CD14-positive monocyte (primary cell): ENCODE results near the gene CDH4. TPM values are rescaled to one million over a fixed set of nuclear protein-coding genes. Genes with fewer than 3 reads are reported as not detected.

Experiments
- DNase-seq, 3 donors: peaks; one replicate each; pipeline ENCODE4 v3.0.0-alpha.2; 2011 to 2022
- H2AFZ ChIP-seq: 2 replicates; pipeline ENCODE4 v1.6.0; 2012; ENCODE audit warnings: mild to moderate bottlenecking, low read depth, low read length, inconsistent platforms; ENCODE audit not compliant: insufficient read depth, poor library complexity, severe bottlenecking
- H3K27ac ChIP-seq, 2 donors: 1 replicate in 1 of 2; 2 replicates in 1 of 2; pipeline ENCODE4 v1.5.1; 2012 to 2013; ENCODE audit warnings: low read length in 2 of 2, control low read depth in 1 of 2, inconsistent platforms in 1 of 2, low read depth in 1 of 2, mild to moderate bottlenecking in 1 of 2
- H3K27me3 ChIP-seq, 2 donors: one replicate each; pipeline versions ENCODE4 v1.6.0 to v1.6.1; 2011 to 2013; ENCODE audit warnings: low read length in 2 of 2; ENCODE audit not compliant: control insufficient read depth in 2 of 2, insufficient read depth in 2 of 2
- H3K36me3 ChIP-seq, 2 donors: replicated peaks in 1 of 2; 1 replicate in 1 of 2; 2 replicates in 1 of 2; pipeline versions ENCODE4 v1.5.1 to v1.6.1; 2012 to 2013; ENCODE audit warnings: low read length in 2 of 2, control low read depth in 1 of 2, inconsistent platforms in 1 of 2, mild to moderate bottlenecking in 1 of 2; ENCODE audit not compliant: insufficient read depth in 2 of 2, control insufficient read depth in 1 of 2
- H3K4me1 ChIP-seq, 2 donors: 1 replicate in 1 of 2; 2 replicates in 1 of 2; pipeline versions ENCODE4 v1.5.1 to v1.6.1; 2012 to 2013; ENCODE audit warnings: low read length in 2 of 2, control low read depth in 1 of 2, inconsistent platforms in 1 of 2, mild to moderate bottlenecking in 1 of 2, moderate library complexity in 1 of 2; ENCODE audit not compliant: insufficient read depth in 2 of 2, control insufficient read depth in 1 of 2
- H3K4me2 ChIP-seq: replicated peaks from 2 replicates; pipeline ENCODE3; 2012; ENCODE audit warnings: low read length, moderate library complexity, mild to moderate bottlenecking; ENCODE audit not compliant: poor library complexity, severe bottlenecking; ENCODE audit errors: extremely low read depth
- H3K4me3 ChIP-seq, 3 experiments: fragments of 200-600 bp in 1 of 3; sonication (generic) in 1 of 3; replicated peaks in 1 of 3; 1 replicate in 2 of 3; 2 replicates in 1 of 3; pipeline ENCODE4 v1.5.1; 2011 to 2013; ENCODE audit warnings: low read length in 3 of 3, mild to moderate bottlenecking in 3 of 3, control low read depth in 2 of 3, low read depth in 2 of 3, inconsistent platforms in 1 of 3, moderate library complexity in 1 of 3
- H3K79me2 ChIP-seq: 2 replicates; pipeline ENCODE4 v1.6.0; 2012; ENCODE audit warnings: mild to moderate bottlenecking, control low read depth, inconsistent platforms, low read length, moderate library complexity; ENCODE audit not compliant: insufficient read depth
- H3K9ac ChIP-seq: 2 replicates; pipeline ENCODE4 v1.6.0; 2017; ENCODE audit warnings: low read length, mild to moderate bottlenecking; ENCODE audit not compliant: insufficient read depth, poor library complexity, severe bottlenecking
- H3K9me3 ChIP-seq, 2 donors: replicated peaks in 1 of 2; 1 replicate in 1 of 2; 2 replicates in 1 of 2; pipeline versions ENCODE4 v1.5.1 to v1.6.1; 2012 to 2013; ENCODE audit warnings: low read length in 2 of 2, control low read depth in 1 of 2; ENCODE audit not compliant: control insufficient read depth in 1 of 2, insufficient read depth in 1 of 2
- H4K20me1 ChIP-seq: 2 replicates; pipeline ENCODE4 v1.6.0; 2012; ENCODE audit warnings: mild to moderate bottlenecking, low read length, control low read depth, moderate library complexity; ENCODE audit not compliant: insufficient read depth
- H3K27ac Mint-ChIP-seq, 7 donors: one replicate each; pipeline ENCODE4 v1.8.0; 2020; ENCODE audit warnings: mild to moderate bottlenecking in 7 of 7, mixed read lengths in 7 of 7, moderate library complexity in 6 of 7, inconsistent platforms in 2 of 7
- H3K27me3 Mint-ChIP-seq, 3 donors: one replicate each; pipeline ENCODE4 v1.8.0; 2021 to 2022; ENCODE audit warnings: low read depth in 3 of 3, mild to moderate bottlenecking in 3 of 3, mixed read lengths in 3 of 3, moderate library complexity in 3 of 3, inconsistent platforms in 1 of 3
- H3K36me3 Mint-ChIP-seq, 2 donors: one replicate each; pipeline ENCODE4 v1.8.0; 2020; ENCODE audit warnings: mixed read lengths in 2 of 2, inconsistent platforms in 1 of 2, mild to moderate bottlenecking in 1 of 2
- H3K4me1 Mint-ChIP-seq: one replicate; pipeline ENCODE4 v1.8.0; 2020; ENCODE audit warnings: mild to moderate bottlenecking, mixed read lengths
- H3K4me3 Mint-ChIP-seq, 2 donors: one replicate each; pipeline ENCODE4 v1.8.0; 2020; ENCODE audit warnings: mild to moderate bottlenecking in 2 of 2, mixed read lengths in 2 of 2, moderate library complexity in 1 of 2
- H3K9me3 Mint-ChIP-seq, 7 donors: one replicate each; pipeline ENCODE4 v1.8.0; 2020 to 2022; ENCODE audit warnings: mixed read lengths in 7 of 7, mild to moderate bottlenecking in 6 of 7, moderate library complexity in 6 of 7, inconsistent platforms in 2 of 7
- CTCF ChIP-seq: fragments of 200-600 bp; IDR thresholded peaks from one replicate; pipeline ENCODE4 v1.8.0; 2022; ENCODE audit warnings: antibody characterized with exemption, mild to moderate bottlenecking
- WGBS: methylation state at CpG from one replicate; pipeline ENCODE4 v1.1.5; 2013; ENCODE audit warnings: missing lambda C conversion rate; ENCODE audit not compliant: insufficient coverage; 5-methylcytosine and 5-hydroxymethylcytosine counted together
- intact Hi-C, 2 donors: fragments of 100-400 bp; cut with micrococcal nuclease; formaldehyde crosslinking; loops; one replicate each; pipeline versions ENCODE4 v1.15.0 to v1.15.1; 2023
- polyA plus RNA-seq, 3 donors: library from polyadenylated mRNA; depleted of rRNA in 1 of 3; unstranded in 2 of 3; stranded (reverse) in 1 of 3; fragments of 300-500 nt in 2 of 3; fragments of >200 nt in 1 of 3; fragmentation: Illumina TruSeq in 2 of 3; gene quantifications; 1 replicate in 2 of 3; 2 replicates in 1 of 3; pipeline ENCODE4 v1.2.3, GENCODE V29; 2012 to 2021

CDH4 gene
- polyA plus RNA-seq, 3 donors: not detected

GRCh38 chr20:61539706-61540360 is 287.8 kb downstream of the CDH4 start:
- DNase-seq: no peak
- H3K4me3 ChIP-seq: no peak overlapping the region
- no peaks in the 10 kb centered on the region for H3K79me2 ChIP-seq
- Mint-ChIP-seq H3K36me3 (no peaks in the 10 kb centered on the region), H3K27me3 (peaks cover 0 to 2% (median 2%) of the 10 kb centered on the region in 3 donors), H3K4me3 (no peak overlapping the region), H3K4me1 (no peaks in the 10 kb centered on the region), H3K27ac (no peak overlapping the region), H3K9me3 (peaks cover 0 to 62% (median 40%) of the 10 kb centered on the region in 7 donors)
- peaks cover 15 to 95% of the 10 kb centered on the region in 2 donors for H3K9me3 ChIP-seq
- no peak overlapping the region for H3K27ac ChIP-seq
- no peak overlapping the region for H3K4me2 ChIP-seq
- intact Hi-C loops: no loop called here
- no peaks in the 10 kb centered on the region for H3K36me3 ChIP-seq
- no peaks in the 10 kb centered on the region for H4K20me1 ChIP-seq
- 92% methylated on average over 7 of the region's 19 CpGs for WGBS
- H3K4me1 ChIP-seq: no peaks in the 10 kb centered on the region
- no peaks in the 10 kb centered on the region for H3K27me3 ChIP-seq
- H3K9ac ChIP-seq: no peak overlapping the region
- no peak overlapping the region for H2AFZ ChIP-seq
- no peak for TF ChIP-seq CTCF

DNA sequence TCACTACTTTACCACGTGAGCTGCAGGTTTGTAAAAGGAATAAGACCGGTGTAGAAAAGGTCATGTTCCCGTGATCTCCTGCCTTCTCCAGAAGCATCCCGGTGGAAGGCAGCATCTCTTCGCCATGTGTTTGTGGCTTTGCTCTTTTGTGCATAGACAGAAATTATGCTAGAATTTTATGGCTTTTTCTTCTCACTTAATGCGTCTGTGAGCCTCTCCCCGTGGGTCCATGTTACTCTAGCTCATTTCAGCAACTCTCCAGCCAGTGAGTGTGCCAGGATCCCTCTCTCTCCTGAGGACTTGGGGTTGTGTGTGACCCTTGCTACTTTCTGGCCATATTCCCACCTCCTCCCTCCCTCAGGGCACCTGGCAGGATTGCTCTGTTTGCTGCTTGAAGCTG is 289.5 kb downstream of the CDH4 start:
- H3K27ac ChIP-seq: no peak overlapping the region
- no peak overlapping the region for H3K4me3 Mint-ChIP-seq

More for the DNA sequence above, 289.5 kb downstream of the CDH4 start:
- no peak for TF ChIP-seq CTCF
- Histone ChIP-seq H3K4me1 (no peaks in the 10 kb centered on the region), H4K20me1 (no peaks in the 10 kb centered on the region), H3K36me3 (no peaks in the 10 kb centered on the region), H3K4me3 (no peak overlapping the region), H3K79me2 (no peaks in the 10 kb centered on the region), H3K4me2 (no peak overlapping the region), H2AFZ (no peak overlapping the region), H3K9ac (no peak overlapping the region), H3K27me3 (no peaks in the 10 kb centered on the region), H3K9me3 (peaks cover 22 to 95% of the 10 kb centered on the region in 2 donors)
- peaks cover 0 to 2% (median 2%) of the 10 kb centered on the region in 3 donors for H3K27me3 Mint-ChIP-seq
- H3K27ac Mint-ChIP-seq: no peak overlapping the region
- intact Hi-C loops: no loop called here
- peaks cover 9 to 68% (median 47%) of the 10 kb centered on the region in 7 donors for H3K9me3 Mint-ChIP-seq
- DNase-seq: no peak
- no peaks in the 10 kb centered on the region for H3K4me1 Mint-ChIP-seq
- H3K36me3 Mint-ChIP-seq: no peaks in the 10 kb centered on the region
- WGBS: 67% methylated on average over 2 of the region's 7 CpGs
